GM18505 (cell line): ENCODE data around the gene GPR101.

Experiments
- ATAC-seq: cut with Tn5 transposase; IDR thresholded peaks from one replicate; pipeline ENCODE4 v1.9.1; 2021; ENCODE audit not compliant: unreplicated experiment
- POLR2A ChIP-seq: IDR thresholded peaks from 4 replicates; pipeline ENCODE4 v1.6.1; 2011; ENCODE audit warnings: borderline replicate concordance; ENCODE audit not compliant: insufficient read depth, insufficient read length; ENCODE audit errors: extremely low read depth

The GPR101 gene

GRCh38 chrX:137033774-137034507, at the start of gene GPR101:
Gene GPR101 (minus strand): TSS chrX:137033995. CDS start chrX:137031674, 2,321 bp downstream.
- no peak for ATAC-seq
- no peak for TF ChIP-seq POLR2A

GRCh38 chrX:137081239-137081638, 47.4 kb upstream of the GPR101 start:
- ATAC-seq = no peak
- no peak for TF ChIP-seq POLR2A

- no peak for TF ChIP-seq POLR2A
- ATAC-seq = no peak
Measured at GRCh38 chrX:137072396-137072795, 38.6 kb upstream of the GPR101 start.

- no peak for TF ChIP-seq POLR2A
- no peak for ATAC-seq
Measured at GRCh38 chrX:137071596-137071995, 37.8 kb upstream of the GPR101 start.

- no peak for ATAC-seq
- no peak for TF ChIP-seq POLR2A
Measured at GRCh38 chrX:137067147-137067546, 33.4 kb upstream of the GPR101 start.

- no peak for ATAC-seq
- TF ChIP-seq POLR2A = no peak
Measured at GRCh38 chrX:137062915-137063617, 29.3 kb upstream of the GPR101 start.

GRCh38 chrX:137058339-137059127, 24.7 kb upstream of the GPR101 start:
- ATAC-seq = no peak
- TF ChIP-seq POLR2A = no peak

GRCh38 chrX:137052643-137053235, 18.9 kb upstream of the GPR101 start:
- TF ChIP-seq POLR2A = no peak
- peak; percentile 26 for ATAC-seq

- TF ChIP-seq POLR2A = no peak
- ATAC-seq = peak; percentile 100
Measured at GRCh38 chrX:137051978-137052642, 18.3 kb upstream of the GPR101 start.

- TF ChIP-seq POLR2A = no peak
- no peak for ATAC-seq
Measured at GRCh38 chrX:137044893-137045292, 11.1 kb upstream of the GPR101 start.

GRCh38 chrX:137043736-137044135, 9.9 kb upstream of the GPR101 start:
- TF ChIP-seq POLR2A = no peak
- ATAC-seq = no peak

- no peak for TF ChIP-seq POLR2A
- ATAC-seq = no peak
Measured at GRCh38 chrX:137041329-137041728, 7.5 kb upstream of the GPR101 start.
